Measurements from ENCODE around the gene WWTR1. TPM values are rescaled to one million over a fixed set of nuclear protein-coding genes. Genes with fewer than 3 reads are reported as not detected.
A peak's percentile ranks its signal among the peaks of the same experiment; 100 is the strongest.

Gene WWTR1
- polyA plus RNA-seq, 1 experiment = 164 TPM

DNA sequence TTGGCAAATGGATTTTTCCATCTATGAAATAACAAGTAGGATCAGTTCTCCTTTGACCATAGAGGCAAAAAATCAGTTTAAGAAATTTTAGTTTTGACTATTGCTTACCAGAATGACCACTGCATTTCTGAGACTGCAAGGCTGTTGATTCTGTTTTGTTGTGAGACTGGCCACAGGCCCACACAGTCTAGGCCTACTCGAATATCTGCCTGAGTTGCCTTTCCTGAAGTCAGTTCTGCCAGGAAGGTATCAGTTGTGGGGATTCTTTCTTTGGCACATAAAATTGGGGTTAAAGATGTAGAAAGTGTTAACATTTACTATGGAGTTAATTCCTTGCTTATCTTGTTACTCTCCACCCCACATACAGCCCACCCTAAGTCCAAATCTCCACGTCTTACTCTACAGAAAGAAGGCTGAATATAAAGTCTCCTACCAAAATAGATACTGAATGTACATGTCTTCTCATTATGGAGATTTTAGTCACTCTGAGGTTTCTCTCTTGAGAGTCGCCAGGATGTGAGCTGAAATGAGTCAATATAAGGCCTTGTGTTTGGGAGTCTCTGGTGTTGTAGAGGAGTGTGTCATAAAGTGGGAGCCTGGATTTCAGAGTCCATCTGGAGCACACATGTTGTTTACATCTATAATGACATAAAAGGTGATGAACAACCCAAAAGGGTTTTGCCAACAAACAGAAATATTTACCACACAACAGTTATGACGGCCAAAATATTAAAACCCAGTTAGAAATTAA, 45.0 kb upstream of the WWTR1 start:
- POLR2A ChIA-PET = interaction anchor here (1.2 to 1.4 kb wide), 2 partner anchors 45 to 149 kb away, joined by 3 to 4 read pairs; partner anchors contain the start of gene WWTR1
- Histone ChIP-seq H3K27me3 (ENCODE audit: control insufficient read depth, insufficient read depth, low read length) (no peaks in the 10 kb centered on the region), H3K4me3 (ENCODE audit: low read depth, low read length) (no peak overlapping the region), H3K27ac (ENCODE audit: low read depth, low read length) (peak overlapping the region; percentile 84), H3K9me3 (ENCODE audit: control insufficient read depth, insufficient read depth, low read length) (peaks cover 10% of the 10 kb centered on the region; the same call in 1 of the 2 replicates)
- peak; percentile 79 for DNase-seq (ENCODE audit: low read depth, low spot score)
- CTCF ChIA-PET = interaction anchor here (1.1 to 1.5 kb wide), 2 partner anchors 15 to 106 kb away, joined by 3 to 5 read pairs (median 5); no protein-coding TSS in a partner anchor
- TF ChIP-seq, protein P1, sequence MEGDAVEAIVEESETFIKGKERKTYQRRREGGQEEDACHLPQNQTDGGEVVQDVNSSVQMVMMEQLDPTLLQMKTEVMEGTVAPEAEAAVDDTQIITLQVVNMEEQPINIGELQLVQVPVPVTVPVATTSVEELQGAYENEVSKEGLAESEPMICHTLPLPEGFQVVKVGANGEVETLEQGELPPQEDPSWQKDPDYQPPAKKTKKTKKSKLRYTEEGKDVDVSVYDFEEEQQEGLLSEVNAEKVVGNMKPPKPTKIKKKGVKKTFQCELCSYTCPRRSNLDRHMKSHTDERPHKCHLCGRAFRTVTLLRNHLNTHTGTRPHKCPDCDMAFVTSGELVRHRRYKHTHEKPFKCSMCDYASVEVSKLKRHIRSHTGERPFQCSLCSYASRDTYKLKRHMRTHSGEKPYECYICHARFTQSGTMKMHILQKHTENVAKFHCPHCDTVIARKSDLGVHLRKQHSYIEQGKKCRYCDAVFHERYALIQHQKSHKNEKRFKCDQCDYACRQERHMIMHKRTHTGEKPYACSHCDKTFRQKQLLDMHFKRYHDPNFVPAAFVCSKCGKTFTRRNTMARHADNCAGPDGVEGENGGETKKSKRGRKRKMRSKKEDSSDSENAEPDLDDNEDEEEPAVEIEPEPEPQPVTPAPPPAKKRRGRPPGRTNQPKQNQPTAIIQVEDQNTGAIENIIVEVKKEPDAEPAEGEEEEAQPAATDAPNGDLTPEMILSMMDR (IDR thresholded peaks at IDR 0.05; ENCODE audit: low read depth, low read length) = no peak

DNA sequence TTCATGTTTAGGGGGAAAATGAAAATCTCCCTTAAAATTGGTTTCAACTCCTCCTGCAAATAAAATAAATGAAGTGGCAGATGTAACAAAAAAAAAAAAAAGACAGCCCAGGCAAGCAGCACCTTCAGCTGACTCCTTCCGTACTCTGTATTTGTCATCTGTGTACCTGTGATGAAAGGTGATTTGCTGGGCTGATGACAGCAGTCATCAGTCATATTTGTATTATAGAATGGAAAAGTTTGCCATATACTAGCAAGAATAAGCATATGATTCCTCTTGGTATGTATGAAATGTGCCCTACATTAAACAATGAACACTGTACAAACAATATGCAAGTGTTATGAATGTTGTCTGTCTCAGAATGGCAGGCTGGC, 44.1 kb upstream of the WWTR1 start:
- POLR2A ChIA-PET = no interaction called here
- TF ChIP-seq, protein P1 (IDR thresholded peaks at IDR 0.05; ENCODE audit: low read depth, low read length) = no peak
- no peak overlapping the region for H3K27ac ChIP-seq (ENCODE audit: low read depth, low read length)
- H3K9me3 ChIP-seq (ENCODE audit: control insufficient read depth, insufficient read depth, low read length) = peaks cover 13% of the 10 kb centered on the region; the same call in 1 of the 2 replicates
- CTCF ChIA-PET = interaction anchor here (1.5 kb wide), 1 partner anchor 16 kb away, joined by 5 read pairs; no protein-coding TSS in a partner anchor
- no peaks in the 10 kb centered on the region for H3K27me3 ChIP-seq (ENCODE audit: control insufficient read depth, insufficient read depth, low read length)
- H3K4me3 ChIP-seq (ENCODE audit: low read depth, low read length) = no peak overlapping the region
- DNase-seq (ENCODE audit: low read depth, low spot score) = no peak

DNA sequence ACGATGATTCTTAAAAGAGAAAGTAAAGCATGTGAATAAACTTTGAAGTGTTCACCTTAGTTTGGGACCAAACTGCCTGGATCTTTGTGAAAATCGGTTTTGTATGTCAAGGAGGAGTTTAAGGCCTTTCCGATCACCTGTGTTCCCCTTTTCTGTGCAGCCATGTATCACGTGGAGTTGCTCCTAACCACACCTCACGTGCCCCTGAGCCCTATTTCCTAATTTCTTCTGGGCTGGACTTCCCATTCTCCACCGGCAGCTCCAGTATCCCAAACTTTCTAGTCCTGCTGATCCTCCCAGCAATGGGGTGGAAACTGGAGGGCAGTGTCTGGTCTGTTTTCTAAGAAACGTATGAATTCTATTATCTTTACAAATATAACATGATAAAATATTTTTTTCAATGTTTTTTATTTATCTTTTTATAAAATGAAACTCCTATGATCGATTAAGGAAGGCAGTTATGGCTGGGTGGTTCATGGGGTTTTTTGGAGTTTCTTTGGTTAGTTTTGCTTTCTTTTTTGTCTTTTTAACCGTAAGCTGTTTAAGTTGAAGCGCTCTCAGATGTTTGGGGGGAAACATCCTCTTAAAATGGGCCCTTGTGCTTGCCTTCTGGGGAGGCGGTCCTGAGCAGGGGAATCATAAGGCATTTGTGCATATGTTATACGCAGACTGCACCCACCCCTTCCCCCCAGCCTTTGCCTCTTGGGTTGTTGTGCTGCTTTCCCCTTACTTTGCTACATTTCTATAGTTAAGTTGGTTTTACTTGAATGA, 43.6 kb upstream of the WWTR1 start:
- DNase-seq (ENCODE audit: low read depth, low spot score) = no peak
- no peak overlapping the region for H3K4me3 ChIP-seq (ENCODE audit: low read depth, low read length)
- peaks cover 13% of the 10 kb centered on the region; the same call in 1 of the 2 replicates for H3K9me3 ChIP-seq (ENCODE audit: control insufficient read depth, insufficient read depth, low read length)
- ChIA-PET CTCF (interaction anchor here (1.5 kb wide), 1 partner anchor 16 kb away, joined by 5 read pairs; no protein-coding TSS in a partner anchor), POLR2A (no interaction called here)
- TF ChIP-seq, protein P1 (IDR thresholded peaks at IDR 0.05; ENCODE audit: low read depth, low read length) = no peak
- H3K27me3 ChIP-seq (ENCODE audit: control insufficient read depth, insufficient read depth, low read length) = no peaks in the 10 kb centered on the region
- no peak overlapping the region for H3K27ac ChIP-seq (ENCODE audit: low read depth, low read length)

DNA sequence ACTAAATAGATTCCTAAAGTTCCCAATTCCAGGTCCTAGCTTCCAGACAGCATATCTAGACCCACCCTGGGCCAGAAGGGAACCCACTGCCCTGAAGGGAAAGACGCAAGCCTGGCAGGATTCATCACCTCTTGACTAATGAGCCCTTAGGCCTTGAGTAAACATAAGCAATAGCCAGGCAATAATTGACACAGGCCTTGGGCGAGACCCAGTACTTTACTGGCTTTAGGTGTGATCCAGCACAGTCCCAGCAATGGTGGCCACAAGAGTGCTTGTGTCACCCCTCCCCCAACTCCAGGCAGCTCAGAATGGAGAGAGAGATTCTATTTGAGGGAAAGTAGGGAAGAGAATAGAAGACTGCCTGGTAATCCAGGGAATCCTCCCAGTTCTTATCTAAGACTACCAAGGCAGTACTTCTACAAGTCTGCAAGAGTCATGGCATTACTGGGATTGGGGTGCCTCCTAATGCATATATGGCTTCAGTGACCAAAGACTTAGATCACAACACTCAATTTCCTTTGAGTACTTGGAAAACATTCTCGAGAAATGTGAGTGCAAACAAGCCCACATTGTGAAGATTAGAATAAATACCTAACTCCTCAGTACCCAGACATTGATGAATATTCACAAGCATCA, 30.4 kb upstream of the WWTR1 start:
- Histone ChIP-seq H3K4me3 (ENCODE audit: low read depth, low read length) (no peak overlapping the region), H3K27me3 (ENCODE audit: control insufficient read depth, insufficient read depth, low read length) (peaks cover 5% of the 10 kb centered on the region), H3K27ac (ENCODE audit: low read depth, low read length) (no peak overlapping the region), H3K9me3 (ENCODE audit: control insufficient read depth, insufficient read depth, low read length) (no peaks in the 10 kb centered on the region)
- CTCF ChIA-PET = interaction anchor here (1.4 kb wide), 1 partner anchor 17 kb away, joined by 3 read pairs; no protein-coding TSS in a partner anchor
- TF ChIP-seq, protein P1 (IDR thresholded peaks at IDR 0.05; ENCODE audit: low read depth, low read length) = no peak
- no peak for DNase-seq (ENCODE audit: low read depth, low spot score)
- POLR2A ChIA-PET = no interaction called here
